ENCODE measurements around the gene MSRB3. TPM values are rescaled to one million over a fixed set of nuclear protein-coding genes. Genes with fewer than 3 reads are reported as not detected.

The MSRB3 gene
- polyA plus RNA-seq, 1 of the 3 experiments (the other 2 are of a cell fraction): 24.3 TPM

DNA sequence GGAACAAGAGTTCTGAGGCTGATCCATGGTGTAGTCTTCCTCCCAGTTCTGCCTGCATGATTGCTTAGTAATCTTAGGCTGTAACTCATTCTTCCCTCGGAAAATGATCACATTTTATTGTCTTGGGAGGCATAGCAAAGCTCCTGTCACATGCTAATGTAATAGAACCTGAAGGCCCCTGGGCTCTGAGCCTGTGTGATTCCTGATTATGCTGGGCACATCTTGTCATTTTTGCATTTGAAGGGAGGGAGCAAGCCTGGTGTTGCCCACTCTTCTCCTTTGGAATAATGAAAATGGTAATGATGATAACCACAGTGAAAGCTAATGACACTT lies 215.4 kb downstream of the MSRB3 start:
- H3K9me3 ChIP-seq: no peaks in the 10 kb centered on the region
- CTCF ChIA-PET: no interaction called here
- H3K9ac ChIP-seq: no peak overlapping the region
- POLR2A ChIA-PET: no interaction called here
- H3K4me2 ChIP-seq: no peak overlapping the region
- no peaks in the 10 kb centered on the region for H3F3A ChIP-seq (replicated peaks; ENCODE audit: insufficient read depth)
- H3K4me1 ChIP-seq (ENCODE audit: control insufficient read depth in 1 of 2, insufficient read depth in 2 of 2, low read depth in 1 of 2, low read length in 1 of 2): peaks cover 0 to 9% of the 10 kb centered on the region in 2 experiments; a peak in 2 of 4 replicates
- H3K27ac ChIP-seq (ENCODE audit: low read depth in 2 of 2, low read length in 1 of 2): 0 out of 4 replicates have a peak overlapping the region, but pooled peaks of 1 of the 2 experiments have one; percentile 43
- H3K4me3 ChIP-seq (ENCODE audit: low read depth in 2 of 2, low read length in 1 of 2): no peak overlapping the region
- 47% methylated on average over 1 of the region's 1 CpG for WGBS (ENCODE audit: low lambda C conversion rate)
- H4K20me1 ChIP-seq (ENCODE audit: insufficient read depth): no peaks in the 10 kb centered on the region
- TF ChIP-seq, protein P1, sequence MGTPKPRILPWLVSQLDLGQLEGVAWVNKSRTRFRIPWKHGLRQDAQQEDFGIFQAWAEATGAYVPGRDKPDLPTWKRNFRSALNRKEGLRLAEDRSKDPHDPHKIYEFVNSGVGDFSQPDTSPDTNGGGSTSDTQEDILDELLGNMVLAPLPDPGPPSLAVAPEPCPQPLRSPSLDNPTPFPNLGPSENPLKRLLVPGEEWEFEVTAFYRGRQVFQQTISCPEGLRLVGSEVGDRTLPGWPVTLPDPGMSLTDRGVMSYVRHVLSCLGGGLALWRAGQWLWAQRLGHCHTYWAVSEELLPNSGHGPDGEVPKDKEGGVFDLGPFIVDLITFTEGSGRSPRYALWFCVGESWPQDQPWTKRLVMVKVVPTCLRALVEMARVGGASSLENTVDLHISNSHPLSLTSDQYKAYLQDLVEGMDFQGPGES (IDR thresholded peaks at IDR 0.05; ENCODE audit: low read depth, low read length): no peak
- TF ChIP-seq, protein P2, sequence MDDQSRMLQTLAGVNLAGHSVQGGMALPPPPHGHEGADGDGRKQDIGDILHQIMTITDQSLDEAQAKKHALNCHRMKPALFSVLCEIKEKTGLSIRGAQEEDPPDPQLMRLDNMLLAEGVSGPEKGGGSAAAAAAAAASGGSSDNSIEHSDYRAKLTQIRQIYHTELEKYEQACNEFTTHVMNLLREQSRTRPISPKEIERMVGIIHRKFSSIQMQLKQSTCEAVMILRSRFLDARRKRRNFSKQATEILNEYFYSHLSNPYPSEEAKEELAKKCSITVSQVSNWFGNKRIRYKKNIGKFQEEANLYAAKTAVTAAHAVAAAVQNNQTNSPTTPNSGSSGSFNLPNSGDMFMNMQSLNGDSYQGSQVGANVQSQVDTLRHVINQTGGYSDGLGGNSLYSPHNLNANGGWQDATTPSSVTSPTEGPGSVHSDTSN (IDR thresholded peaks at IDR 0.05): no peak
- TF ChIP-seq, protein P3, sequence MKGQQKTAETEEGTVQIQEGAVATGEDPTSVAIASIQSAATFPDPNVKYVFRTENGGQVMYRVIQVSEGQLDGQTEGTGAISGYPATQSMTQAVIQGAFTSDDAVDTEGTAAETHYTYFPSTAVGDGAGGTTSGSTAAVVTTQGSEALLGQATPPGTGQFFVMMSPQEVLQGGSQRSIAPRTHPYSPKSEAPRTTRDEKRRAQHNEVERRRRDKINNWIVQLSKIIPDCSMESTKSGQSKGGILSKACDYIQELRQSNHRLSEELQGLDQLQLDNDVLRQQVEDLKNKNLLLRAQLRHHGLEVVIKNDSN (IDR thresholded peaks at IDR 0.05; ENCODE audit: borderline replicate concordance, low read depth): no peak
- TF ChIP-seq NRF1 (IDR thresholded peaks at IDR 0.05; ENCODE audit: low read depth, low read length): no peak
- no peaks in the 10 kb centered on the region for H3K79me2 ChIP-seq (ENCODE audit: insufficient read depth)
- H2AFZ ChIP-seq (ENCODE audit: low read depth): no peak overlapping the region
- H3K9me2 ChIP-seq: no peaks in the 10 kb centered on the region
- DNase-seq: no peak
- H3K36me3 ChIP-seq (replicated peaks in 1 of 2; ENCODE audit: control insufficient read depth in 1 of 2, insufficient read depth in 2 of 2, low read length in 1 of 2): peaks cover 0 to 9% of the 10 kb centered on the region in 2 experiments
- H3K27me3 ChIP-seq (ENCODE audit: insufficient read depth): no peaks in the 10 kb centered on the region

- 58% methylated on average over 2 of the region's 2 CpGs for WGBS (ENCODE audit: low lambda C conversion rate)
- Histone ChIP-seq H3K9me2 (no peaks in the 10 kb centered on the region), H3K9ac (no peak overlapping the region), H3K4me2 (peak overlapping the region; percentile 41; the same call in 1 of the 2 replicates), H3K36me3 (replicated peaks in 1 of 2; ENCODE audit: control insufficient read depth in 1 of 2, insufficient read depth in 2 of 2, low read length in 1 of 2) (peaks cover 0 to 9% of the 10 kb centered on the region in 2 experiments), H4K20me1 (ENCODE audit: insufficient read depth) (no peaks in the 10 kb centered on the region), H3F3A (replicated peaks; ENCODE audit: insufficient read depth) (no peaks in the 10 kb centered on the region), H3K27ac (ENCODE audit: low read depth in 2 of 2, low read length in 1 of 2) (peak overlapping the region in 1 of 2 experiments; percentile 43; a peak in 1 of 4 replicates), H3K27me3 (ENCODE audit: insufficient read depth) (no peaks in the 10 kb centered on the region), H3K4me1 (ENCODE audit: control insufficient read depth in 1 of 2, insufficient read depth in 2 of 2, low read depth in 1 of 2, low read length in 1 of 2) (peaks cover 0 to 9% of the 10 kb centered on the region in 2 experiments; a peak in 2 of 4 replicates), H3K4me3 (ENCODE audit: low read depth in 2 of 2, low read length in 1 of 2) (no peak overlapping the region), H2AFZ (ENCODE audit: low read depth) (no peak overlapping the region), H3K79me2 (ENCODE audit: insufficient read depth) (no peaks in the 10 kb centered on the region), H3K9me3 (no peaks in the 10 kb centered on the region)
- DNase-seq: no peak
- TF ChIP-seq GABPA (IDR thresholded peaks at IDR 0.05; ENCODE audit: low read depth) (no peak), CTCF (IDR thresholded peaks at IDR 0.05) (no peak), NFIC (IDR thresholded peaks at IDR 0.05; ENCODE audit: borderline replicate concordance) (no peak), CHD2 (IDR thresholded peaks at IDR 0.05; ENCODE audit: low read length, partially characterized antibody) (no peak)
- TF ChIP-seq, protein P2 (IDR thresholded peaks at IDR 0.05): 0 out of 2 replicates have a peak, but pooled peaks have one; percentile 17
- TF ChIP-seq, protein P1 (IDR thresholded peaks at IDR 0.05; ENCODE audit: low read depth, low read length): no peak
- TF ChIP-seq, protein P4, sequence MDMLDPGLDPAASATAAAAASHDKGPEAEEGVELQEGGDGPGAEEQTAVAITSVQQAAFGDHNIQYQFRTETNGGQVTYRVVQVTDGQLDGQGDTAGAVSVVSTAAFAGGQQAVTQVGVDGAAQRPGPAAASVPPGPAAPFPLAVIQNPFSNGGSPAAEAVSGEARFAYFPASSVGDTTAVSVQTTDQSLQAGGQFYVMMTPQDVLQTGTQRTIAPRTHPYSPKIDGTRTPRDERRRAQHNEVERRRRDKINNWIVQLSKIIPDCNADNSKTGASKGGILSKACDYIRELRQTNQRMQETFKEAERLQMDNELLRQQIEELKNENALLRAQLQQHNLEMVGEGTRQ (IDR thresholded peaks at IDR 0.05; ENCODE audit: borderline replicate concordance, low read depth, low read length): no peak
- POLR2A ChIA-PET: no interaction called here
- CTCF ChIA-PET: no interaction called here
Measured at GRCh38 chr12:65494537-65494936, 216.1 kb downstream of the MSRB3 start.
